IPS-NIHi7 (cell line): ENCODE data around the gene MGAM2.

Source experiments
- DNase-seq: peaks from one replicate; pipeline ENCODE4 v3.0.0; 2012; ENCODE audit warnings: mixed read lengths; ENCODE audit errors: extremely low spot score

The MGAM2 gene

GRCh38 chr7:142176901-142177300, 65.4 kb downstream of the MGAM2 start:
- no peak for DNase-seq

GRCh38 chr7:142177869-142178268, 66.4 kb downstream of the MGAM2 start:
- DNase-seq, result no peak

GRCh38 chr7:142180426-142180825, 68.9 kb downstream of the MGAM2 start:
- DNase-seq, result no peak

GRCh38 chr7:142181211-142181610, 69.7 kb downstream of the MGAM2 start:
- peak; percentile 25 for DNase-seq

- DNase-seq, result no peak
These were observed 70.4 kb downstream of the MGAM2 start for GRCh38 chr7:142181966-142182365.

GRCh38 chr7:142185069-142185468, 73.6 kb downstream of the MGAM2 start:
- no peak for DNase-seq

- no peak for DNase-seq
These were observed 74.3 kb downstream of the MGAM2 start for GRCh38 chr7:142185801-142186200.

- no peak for DNase-seq
These were observed 76.6 kb downstream of the MGAM2 start for GRCh38 chr7:142188154-142188553.

- DNase-seq, result no peak
These were observed 77.3 kb downstream of the MGAM2 start for GRCh38 chr7:142188846-142189245.

GRCh38 chr7:142194201-142194600, 82.7 kb downstream of the MGAM2 start:
- no peak for DNase-seq

GRCh38 chr7:142196066-142196840, 84.7 kb downstream of the MGAM2 start:
- no peak for DNase-seq

GRCh38 chr7:142200206-142200605, 88.7 kb downstream of the MGAM2 start:
- DNase-seq, result no peak

GRCh38 chr7:142228537-142229104, 117.1 kb downstream of the MGAM2 start:
- DNase-seq, result no peak

GRCh38 chr7:142231716-142232115, 120.2 kb downstream of the MGAM2 start:
- peak; percentile 91 for DNase-seq

- DNase-seq, result no peak
These were observed 129.0 kb downstream of the MGAM2 start for GRCh38 chr7:142240546-142240945.

GRCh38 chr7:142243823-142244222, 132.3 kb downstream of the MGAM2 start:
- DNase-seq, result no peak

- peak; percentile 58 for DNase-seq
These were observed 136.9 kb downstream of the MGAM2 start for GRCh38 chr7:142248166-142249160.

GRCh38 chr7:142249918-142250317, 138.4 kb downstream of the MGAM2 start:
- no peak for DNase-seq

- no peak for DNase-seq
These were observed 139.2 kb downstream of the MGAM2 start for GRCh38 chr7:142250705-142251104.

- DNase-seq, result no peak
These were observed 146.4 kb downstream of the MGAM2 start, which contains the start of gene PRSS58 for GRCh38 chr7:142257958-142258357. Gene PRSS58 (minus strand): TSS chr7:142258058. CDS start chr7:142257707, 351 bp downstream.

GRCh38 chr7:142263598-142264380, 152.3 kb downstream of the MGAM2 start:
- DNase-seq, result no peak
